ENCODE results near the gene APOBR.
"Not testable (repeated sequence)": the region's sequence is repeated elsewhere in the genome, so short reads cannot be mapped to it uniquely, and the experiment has no call there.

Gene APOBR

DNA sequence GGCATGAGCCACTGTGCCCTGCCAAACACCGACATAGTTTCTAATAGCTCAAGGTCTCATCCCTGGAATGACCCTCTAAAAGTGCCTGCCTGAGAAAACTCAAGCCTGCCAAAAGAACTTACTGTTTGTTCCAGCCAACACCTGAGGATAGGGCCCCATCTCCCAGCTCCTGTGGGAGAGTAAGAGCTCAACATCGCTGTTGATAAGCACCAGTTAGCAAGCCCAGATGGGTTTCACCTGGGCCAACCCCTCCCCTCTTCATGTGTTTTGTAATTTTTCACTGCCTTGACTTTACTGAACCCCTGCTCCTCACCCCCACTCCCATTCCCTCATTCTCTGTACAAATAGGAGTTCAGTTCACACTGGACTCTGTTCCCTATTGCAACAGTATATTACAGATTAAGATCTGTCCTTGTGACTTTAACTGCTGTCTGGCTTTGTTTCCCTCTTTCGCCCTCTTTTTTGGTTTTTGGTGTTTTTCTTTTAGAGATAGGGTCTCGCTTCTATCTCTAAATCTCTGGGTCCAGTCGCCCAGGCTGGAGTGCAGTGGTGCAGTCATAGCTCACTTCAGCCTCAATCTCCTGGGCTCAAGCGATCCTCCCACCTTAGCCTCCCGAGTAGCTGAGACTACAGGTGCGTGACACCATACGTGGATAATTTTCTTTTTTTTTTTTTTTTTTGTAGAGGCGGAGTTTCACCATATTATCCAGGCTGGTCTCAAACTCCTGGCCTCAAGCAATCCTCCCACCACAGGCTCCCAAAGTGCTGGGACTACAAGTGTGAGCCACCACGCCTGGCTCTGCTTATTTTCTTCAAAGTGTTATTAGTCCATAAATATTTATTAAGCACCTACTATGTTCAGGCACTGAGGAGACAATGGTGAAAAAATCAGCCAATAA, 32.0 kb downstream of the APOBR start:
- no peak for DNase-seq (ENCODE audit: low spot score)

DNA sequence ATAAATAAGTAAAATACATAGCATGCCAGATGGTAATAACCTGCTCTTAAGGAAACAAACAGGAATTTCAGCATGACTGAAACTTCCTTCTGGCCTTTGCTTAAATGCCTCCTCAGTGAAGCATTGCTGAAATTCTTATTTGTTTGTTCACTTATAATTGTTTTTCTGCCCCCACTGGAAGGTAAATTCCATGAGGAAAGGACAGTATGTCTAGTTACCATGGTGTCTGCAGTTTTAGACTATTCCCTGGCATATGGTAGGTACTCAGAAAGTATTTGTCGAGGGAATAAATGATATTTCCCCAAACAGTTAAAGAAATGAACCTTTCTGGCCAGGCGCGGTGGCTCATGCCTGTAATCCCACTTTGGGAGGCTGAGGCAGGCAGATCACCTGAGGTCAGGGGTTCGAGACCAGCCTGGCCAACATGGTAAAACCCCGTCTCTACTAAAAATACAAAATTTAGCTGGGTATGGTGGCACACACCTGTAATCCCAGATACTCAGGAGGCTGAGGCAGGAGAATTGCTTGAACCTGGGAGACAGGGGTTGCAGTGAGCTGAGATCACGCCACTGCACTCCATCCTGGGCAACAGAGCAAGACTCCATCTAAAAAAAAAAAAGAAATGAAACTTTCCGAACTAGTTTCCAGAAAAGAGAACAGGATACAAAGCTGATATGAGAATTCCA, 32.8 kb downstream of the APOBR start:
- DNase-seq (ENCODE audit: low spot score): not testable (repeated sequence)

DNA sequence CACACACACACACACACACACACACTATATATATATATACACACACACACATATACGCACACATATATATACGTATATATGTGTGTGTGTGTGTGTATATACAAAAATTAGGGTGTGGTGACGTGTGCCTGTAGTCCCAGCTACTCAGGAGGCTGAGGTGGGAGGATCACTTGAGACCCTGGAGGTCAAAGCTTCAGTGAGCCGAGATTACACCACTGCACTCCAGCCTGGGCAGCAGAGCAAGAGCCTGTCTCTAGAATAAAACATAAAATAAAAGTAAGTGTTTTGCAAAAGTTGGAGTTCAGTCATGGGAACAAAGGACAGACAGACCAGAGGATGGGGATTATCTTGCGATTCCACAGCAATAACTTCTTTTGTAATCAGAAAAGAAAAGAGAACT, 33.5 kb downstream of the APOBR start:
- DNase-seq (ENCODE audit: low spot score): no peak

DNA sequence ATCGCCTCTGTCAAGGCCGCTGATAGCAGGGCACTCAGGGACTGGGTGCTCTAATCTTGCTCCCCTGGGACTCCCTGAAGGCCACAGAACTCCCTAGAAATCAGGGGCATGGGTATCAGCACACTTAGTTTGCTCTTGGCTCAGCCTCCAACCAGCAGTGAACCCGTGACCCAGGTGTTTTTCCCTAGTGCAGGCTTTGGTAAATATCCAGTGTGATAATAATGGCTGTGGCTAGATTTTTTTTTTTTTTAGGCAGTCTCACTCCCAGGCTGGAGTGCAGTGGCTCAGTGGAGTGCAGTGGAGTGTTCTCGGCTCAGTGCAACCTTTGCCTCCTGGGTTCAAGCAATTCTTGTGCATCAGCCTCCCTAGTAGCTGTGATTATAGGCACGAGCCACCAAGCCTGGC, 34.0 kb downstream of the APOBR start:
- no peak for DNase-seq (ENCODE audit: low spot score)

DNA sequence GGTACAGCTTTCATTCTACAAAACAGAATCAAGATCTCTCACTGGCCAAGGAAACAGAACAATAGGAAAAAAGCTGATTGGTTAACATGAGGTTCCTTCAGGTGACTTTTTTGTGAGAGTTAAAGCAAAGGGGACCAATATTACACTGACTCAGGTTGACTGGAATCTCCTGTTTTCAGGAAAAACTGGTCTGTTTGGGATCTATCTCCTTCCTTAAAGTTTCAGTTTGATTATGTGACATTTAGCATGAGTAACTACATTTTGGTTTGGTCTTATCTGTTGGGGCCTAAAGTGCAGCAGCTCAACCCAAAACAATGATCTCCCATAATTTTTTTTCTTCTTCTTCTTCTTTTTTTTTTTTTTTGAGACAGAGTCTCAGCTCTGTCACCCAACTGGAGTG, 34.7 kb downstream of the APOBR start:
- no peak for DNase-seq (ENCODE audit: low spot score)

DNA sequence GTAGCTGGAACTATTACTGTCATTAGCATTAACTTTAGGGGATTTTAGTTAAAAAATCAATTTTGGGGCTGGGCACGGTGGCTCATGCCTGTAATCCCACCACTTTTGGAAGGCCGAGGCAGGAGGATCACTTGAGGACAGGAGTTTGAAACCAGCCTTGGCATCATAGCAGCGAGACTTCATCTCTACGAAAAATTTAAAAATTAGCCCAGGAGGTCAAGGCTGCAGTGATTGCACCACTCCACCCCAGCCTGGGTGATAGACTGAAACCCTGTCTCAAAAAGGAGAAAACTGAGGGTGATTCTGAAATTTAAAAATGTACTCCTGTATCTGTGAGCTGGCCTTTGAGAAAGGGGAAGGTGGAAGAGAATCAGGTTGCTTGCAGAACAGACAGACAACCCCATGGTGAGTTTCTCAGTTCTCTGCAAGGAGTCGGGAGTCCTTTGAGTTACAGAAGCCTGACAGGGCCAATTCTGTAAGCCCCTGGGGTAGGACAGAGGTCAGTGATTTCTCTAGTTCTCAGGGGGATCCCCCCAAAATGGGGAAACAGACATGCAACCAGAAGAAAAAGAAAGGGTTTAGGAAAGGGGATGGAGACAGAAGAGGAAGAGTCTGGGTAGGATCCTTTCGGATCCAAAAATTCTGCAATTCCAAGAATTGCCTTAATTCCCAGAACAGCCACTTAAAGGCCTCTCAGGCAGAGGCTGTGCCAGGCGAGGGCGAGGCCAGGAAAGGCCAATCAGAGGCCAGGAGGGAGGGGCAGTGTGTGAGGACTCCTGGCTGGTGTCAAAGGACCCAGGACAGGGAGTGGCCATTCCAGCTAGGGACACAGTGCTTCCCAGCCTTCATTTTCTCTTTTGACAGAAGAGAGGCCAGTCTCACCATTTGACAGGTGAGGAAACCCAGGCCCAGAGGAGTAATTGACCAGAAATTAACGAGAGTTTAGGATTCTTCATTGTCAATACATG, 37.6 kb downstream of the APOBR start:
- no peak for DNase-seq (ENCODE audit: low spot score)

DNA sequence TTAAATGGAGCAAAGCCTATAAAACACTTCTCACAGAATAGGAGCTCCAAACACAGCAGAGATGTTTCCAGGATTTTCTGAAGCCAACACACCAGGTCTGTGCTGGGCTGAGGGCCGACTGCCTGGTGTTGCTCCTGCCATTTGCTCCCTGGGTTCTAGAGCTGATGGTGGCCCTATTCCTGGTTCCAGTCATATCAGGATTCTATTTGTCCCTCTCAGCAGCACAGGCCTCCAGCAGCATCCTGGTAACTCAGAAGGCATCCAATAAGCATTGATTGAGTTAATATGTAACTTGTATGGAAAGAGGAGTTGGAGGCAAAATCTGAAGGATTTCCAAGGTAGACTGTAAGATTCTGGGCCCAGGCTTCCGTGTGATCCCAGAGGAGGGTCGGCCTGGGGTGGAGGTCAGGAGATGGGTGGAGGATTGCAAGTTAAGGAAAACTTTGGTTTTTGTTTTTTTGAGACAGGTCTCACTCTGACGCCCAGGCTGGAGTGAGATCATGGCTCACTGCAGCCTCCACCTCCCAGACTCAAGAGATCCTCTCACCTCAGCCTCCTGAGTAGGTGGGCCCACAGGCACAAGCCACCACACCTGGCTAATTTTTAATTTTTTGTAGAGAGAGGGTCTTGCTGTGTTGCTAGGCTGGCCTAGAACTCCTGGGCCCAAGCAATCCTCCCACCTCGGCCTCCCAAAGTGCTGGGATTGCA, 38.7 kb downstream of the APOBR start:
- DNase-seq (ENCODE audit: low spot score): no peak

DNA sequence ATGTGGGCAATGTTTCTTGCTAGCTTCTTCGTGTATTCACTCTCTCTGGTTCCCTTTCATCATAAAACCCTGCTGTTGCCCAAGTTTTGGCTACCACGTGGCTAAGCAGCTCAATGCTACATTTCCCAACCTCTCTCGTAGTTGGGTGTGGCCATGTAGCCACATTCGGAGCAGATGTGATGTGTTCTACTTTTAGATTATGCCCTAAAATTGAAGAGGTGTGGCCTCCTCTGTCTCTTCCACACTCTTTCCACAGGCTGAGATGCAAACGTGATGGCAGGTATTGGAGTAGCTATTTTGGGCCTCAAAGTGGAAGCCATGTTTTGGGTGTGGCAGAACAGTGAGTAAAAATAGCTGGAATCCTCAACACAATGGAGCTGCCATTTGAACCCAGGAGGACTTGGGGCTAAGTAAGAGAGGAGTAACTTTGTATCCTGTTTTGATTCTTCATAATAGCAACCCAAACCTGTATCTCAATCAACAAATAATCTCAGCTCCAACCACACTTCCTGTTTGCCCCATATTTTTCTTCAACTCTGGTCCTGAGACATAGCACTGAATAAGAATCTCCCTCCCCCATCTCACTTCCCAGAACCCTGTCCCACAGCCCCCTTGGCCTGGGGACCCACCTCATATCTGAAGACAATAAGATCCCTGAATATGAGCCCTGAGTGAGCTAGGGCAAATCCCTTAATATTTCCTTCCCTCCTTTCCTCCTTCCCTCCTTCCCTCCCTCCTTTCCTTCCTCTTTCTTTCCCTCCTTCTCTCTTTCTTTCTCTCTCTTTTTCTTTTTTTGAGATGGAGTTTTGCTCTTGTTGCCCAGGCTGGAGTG, 40.3 kb downstream of the APOBR start:
- no peak for DNase-seq (ENCODE audit: low spot score)

DNA sequence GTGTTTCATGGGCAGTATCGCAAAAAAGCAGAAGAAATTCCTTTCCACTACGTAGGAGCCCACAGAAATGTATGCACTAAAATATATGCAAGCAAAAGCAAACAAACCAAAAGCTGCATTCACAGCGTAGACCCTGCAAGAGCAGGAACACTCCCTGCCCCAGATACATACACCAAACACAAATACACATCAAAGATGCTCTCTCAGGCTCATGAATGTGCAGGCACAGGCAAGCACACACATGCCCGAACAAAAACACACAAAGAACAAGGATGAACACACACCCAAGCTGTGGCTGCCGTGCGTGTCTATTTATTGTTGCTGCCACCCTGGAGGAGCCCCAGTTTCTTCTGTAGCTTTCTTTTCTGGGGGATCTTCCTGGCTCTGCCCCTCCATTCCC, 42.6 kb downstream of the APOBR start:
- DNase-seq (ENCODE audit: low spot score): no peak

DNA sequence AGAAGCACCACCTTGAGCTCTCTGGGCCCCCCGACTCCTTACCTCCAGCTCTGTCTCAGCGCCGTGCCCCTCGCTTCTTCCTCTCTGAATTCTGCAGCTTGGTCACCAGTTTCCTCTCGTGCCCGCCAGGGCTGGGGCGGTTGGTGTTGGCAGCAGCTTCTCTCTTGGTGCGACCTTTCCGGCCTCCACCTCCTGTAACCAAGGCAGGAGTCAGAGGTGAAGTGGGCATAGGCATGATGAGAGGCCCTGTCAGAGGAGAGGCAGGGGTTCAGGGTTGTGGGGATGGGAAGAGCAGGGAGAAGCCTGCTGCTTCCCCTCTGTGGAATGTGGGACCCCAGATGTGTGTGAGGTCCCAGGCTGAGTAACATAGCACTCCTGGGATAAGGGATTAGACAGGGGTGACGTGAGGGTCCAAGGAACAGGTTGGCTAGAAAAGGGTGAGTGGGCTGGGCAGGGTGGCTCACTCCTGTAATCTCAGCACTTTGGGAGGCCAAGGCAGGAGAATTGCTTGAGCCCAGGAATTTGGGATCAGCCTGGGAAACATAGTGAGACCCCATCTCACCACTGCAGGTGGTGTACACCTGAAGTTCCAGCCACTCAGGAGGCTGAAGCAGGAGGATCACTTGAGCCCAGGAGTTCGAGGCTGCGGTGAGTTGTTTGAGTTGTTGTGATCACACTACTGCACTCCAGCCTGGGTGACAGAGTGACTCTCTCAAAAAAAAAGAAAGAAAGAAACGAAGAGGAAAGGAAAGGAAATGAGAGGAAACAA, 43.7 kb downstream of the APOBR start:
- no peak for DNase-seq (ENCODE audit: low spot score)

DNA sequence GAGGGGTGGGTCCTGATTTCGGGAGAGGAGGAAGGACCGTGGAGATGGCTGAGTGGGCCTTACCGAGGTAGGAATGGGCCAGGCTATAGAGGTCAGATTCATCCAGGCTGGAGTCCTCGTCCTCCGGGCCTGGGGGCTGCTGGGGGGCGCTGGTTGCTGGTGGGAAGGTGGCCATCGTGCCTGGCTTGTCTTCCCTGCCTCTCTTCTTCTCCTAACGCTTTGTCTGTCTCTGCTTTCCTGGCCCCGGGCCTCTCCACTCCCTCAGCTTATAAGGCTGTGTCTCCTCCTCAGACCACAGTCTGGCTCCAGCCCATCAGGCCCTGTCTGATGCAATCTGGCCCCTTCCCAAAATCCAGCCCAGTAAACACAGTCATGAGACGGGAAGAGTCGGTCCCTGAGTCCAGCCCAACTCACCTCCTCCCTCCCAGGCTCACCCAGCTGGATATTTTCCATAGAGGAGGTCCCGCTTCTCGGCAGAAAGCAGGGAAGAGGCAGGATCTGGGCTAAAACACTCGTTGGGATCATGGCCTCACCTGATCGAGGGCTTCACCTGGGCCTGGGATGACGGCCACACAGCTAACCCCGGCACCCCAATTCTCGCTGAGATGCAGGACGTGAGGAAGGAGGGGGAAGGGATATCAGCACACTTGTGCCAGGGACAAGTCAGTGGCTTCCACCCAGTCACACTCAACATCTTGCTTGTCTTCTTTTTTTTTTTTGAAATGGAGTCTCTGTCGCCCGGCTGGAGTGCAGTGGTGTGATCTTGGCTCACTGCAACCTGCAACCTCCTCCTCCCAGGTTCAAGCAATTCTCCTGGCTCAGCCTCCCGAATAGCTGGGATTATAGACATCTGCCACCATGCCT, 44.5 kb downstream of the APOBR start, which contains the start of gene NUPR1:
Gene NUPR1, minus strand, starts transcription at position 242 of the 864 bp plus-strand sequence. Its CDS starts 67 bp downstream, at position 175.
- no peak for DNase-seq (ENCODE audit: low spot score)

DNA sequence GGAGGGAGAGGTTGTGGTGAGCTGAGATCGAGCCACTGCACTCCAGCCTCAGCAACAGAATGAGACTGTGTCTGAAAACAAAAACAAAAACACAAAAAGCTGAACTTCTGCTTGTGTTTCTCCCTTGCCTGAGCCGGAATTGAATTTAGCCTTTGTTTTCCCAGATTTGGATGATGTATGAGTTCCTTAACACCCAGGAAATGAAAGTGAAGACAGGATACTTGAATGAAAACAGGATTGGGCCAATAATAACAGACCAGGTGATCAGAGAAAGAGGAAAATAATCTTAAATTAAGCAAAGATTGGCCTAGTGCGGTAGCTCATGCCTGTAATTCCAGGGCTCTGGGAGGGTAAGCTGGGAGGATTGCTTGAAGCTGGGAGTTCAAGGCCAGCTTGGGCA, 45.9 kb downstream of the APOBR start:
- no peak for DNase-seq (ENCODE audit: low spot score)

DNA sequence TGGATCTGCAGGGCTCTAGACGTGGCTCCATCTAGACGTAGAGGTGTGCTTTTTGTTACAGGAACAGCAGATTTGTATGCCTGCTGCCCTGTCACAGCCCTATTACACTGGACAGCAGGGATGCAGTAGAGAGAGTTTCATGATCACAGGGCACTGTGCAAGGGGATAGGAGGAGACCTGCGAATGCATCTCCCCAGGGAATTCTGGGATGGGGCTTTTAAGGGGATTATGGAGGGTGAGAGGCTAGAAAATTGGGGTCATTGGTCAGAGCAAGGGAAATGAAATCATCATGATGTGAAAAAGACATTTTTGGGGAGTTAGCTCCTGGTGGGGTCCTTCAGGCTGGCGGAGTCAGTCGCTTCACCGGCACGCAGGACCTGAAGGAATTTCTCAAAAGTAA, 48.2 kb downstream of the APOBR start:
- no peak for DNase-seq (ENCODE audit: low spot score)

DNA sequence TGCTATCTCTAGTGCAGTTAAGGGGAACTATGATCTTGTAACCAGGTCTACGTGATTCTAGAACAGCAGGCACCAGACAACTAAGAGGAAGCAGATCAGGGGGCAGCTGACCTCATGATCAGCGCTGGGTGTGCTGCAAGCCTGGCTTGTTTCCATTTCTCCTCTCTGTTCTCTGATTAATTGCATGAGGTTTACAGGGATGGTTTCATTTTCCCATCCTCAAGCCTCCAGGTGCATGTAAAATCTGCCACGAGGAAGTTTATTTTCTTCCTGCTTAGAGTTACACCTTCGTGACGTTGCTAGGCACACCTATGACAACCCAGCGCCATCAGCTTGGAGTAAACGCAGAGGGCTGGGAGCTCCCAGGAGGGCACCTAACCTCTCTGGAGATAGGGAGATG, 48.6 kb downstream of the APOBR start:
- no peak for DNase-seq (ENCODE audit: low spot score)

DNA sequence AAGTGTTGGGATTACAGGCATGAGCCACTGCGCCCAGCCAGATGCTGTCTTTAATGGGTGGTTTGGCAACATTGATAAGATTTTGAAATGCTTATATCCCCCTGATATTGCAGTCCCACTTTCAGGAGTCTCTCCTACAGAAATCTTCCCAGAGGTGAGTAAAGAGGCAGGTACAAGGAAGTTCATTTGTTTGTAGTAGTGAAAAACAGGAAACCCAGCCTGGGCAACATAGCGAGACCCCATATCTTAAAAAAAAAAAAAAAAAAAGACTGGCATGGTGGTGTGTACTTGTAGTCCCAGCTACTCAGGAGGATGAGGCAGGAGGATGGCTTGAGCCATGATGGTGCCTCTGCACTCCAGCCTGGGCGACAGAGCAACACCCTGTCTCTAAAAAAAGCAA, 50.6 kb downstream of the APOBR start:
- no peak for DNase-seq (ENCODE audit: low spot score)

DNA sequence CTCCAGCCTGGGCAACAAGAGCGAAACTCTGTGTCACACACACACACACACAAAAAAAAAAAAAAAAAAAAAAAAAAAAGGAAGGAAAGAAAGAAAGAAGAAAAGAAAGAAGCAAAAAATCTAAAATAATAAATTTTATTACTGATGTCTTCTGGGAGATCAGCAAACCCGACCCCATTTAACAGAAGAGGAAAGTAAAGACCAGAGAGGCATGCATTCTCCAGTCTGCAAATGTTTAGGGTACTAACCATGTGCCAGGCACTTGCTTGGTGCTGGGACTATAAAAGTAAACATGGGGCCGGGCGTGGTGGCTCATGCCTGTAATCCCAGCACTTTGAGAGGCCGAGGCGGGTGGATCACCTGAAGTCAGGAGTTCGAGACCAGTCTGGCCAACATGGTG, 51.5 kb downstream of the APOBR start:
- DNase-seq (ENCODE audit: low spot score): not testable (repeated sequence)

DNA sequence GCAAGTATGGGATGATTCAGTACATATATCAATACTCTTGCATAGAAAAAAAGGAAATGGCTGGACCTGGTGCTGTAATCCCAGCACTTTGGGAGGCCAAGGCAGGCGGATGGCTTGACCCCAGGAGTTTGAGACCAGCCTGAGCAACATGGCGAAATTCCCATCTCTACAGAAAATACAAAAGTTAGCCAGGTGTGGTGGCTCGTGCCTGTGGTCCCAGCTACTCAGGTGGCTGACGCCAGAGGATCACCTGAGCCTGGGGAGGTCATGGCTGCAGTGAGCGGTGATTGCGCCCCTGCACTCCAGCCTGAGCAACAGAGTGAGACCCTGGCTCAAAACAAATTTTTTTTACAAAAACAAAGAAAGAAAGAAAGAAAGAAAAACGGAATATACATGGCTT, 52.2 kb downstream of the APOBR start:
- DNase-seq (ENCODE audit: low spot score): no peak

DNA sequence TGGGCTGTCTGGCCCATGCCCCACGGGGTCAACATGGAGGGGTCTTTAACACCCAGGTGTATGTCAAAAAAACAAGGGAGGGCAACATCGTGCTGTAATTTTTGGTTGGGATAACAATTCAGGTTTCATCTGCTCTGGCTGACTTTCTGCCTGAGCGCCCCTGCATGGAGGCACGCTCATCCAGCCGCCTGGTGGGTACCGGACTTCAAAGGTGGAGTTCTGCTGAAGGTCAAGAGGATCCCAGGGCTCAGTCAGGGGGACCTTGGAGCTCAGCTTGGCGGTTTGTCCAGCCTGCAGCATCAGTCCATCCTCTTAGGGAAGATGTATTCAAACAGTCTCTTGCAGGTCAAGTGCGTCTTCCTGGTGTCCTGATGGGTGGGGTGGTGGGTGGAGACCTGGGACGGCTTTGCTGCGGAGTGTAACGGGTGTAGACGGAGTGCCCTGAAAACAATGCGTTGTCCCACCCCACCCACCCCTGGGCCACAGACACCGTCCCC, 53.9 kb downstream of the APOBR start:
- DNase-seq (ENCODE audit: low spot score): no peak

Measured in activated CD4-positive, alpha-beta T cell treated with anti-CD3 and anti-CD28 coated beads, Interleukin-2, Interleukin-4, amounts not matched to agents 100 ng/mL and 50 ng/mL, durations not matched to agents 16 hours and 8 hours (primary cell).